SW 1271 (cell line): ENCODE measurements around the gene CD9.

Source experiments
- DNase-seq, 2 experiments: peaks; one replicate each; lab custom pipeline; 2025; lab: John Stamatoyannopoulos, UW

The CD9 gene

GRCh38 chr12:6275928-6276887, 76.0 kb downstream of the CD9 start:
- no peak for DNase-seq

GRCh38 chr12:6276956-6277620, 76.9 kb downstream of the CD9 start:
- peak; percentile 39 to 62 for DNase-seq

- no peak for DNase-seq
These were observed 77.8 kb downstream of the CD9 start for GRCh38 chr12:6277982-6278438.

- DNase-seq, result peak; percentile 64 to 79
These were observed 78.4 kb downstream of the CD9 start for GRCh38 chr12:6278439-6279255.

- no peak for DNase-seq
These were observed 79.0 kb downstream of the CD9 start for GRCh38 chr12:6279256-6279628.

- no peak for DNase-seq
These were observed 79.4 kb downstream of the CD9 start for GRCh38 chr12:6279631-6280030.

GRCh38 chr12:6280053-6280469, 79.9 kb downstream of the CD9 start:
- DNase-seq, result peak; percentile 84 to 97

- DNase-seq, result no peak
These were observed 80.5 kb downstream of the CD9 start for GRCh38 chr12:6280672-6281071.

- DNase-seq, result no peak
These were observed 81.0 kb downstream of the CD9 start for GRCh38 chr12:6281081-6281809.

- DNase-seq, result no peak
These were observed 82.2 kb downstream of the CD9 start for GRCh38 chr12:6282453-6282840.

GRCh38 chr12:6284273-6284672, 84.1 kb downstream of the CD9 start:
- DNase-seq, result no peak

GRCh38 chr12:6285063-6285477, 84.9 kb downstream of the CD9 start:
- DNase-seq, result peak; percentile 32 to 86

- DNase-seq, result no peak
These were observed 85.5 kb downstream of the CD9 start for GRCh38 chr12:6285532-6286306.
